ENCODE results near the gene BDKRB2.

The BDKRB2 gene

DNA sequence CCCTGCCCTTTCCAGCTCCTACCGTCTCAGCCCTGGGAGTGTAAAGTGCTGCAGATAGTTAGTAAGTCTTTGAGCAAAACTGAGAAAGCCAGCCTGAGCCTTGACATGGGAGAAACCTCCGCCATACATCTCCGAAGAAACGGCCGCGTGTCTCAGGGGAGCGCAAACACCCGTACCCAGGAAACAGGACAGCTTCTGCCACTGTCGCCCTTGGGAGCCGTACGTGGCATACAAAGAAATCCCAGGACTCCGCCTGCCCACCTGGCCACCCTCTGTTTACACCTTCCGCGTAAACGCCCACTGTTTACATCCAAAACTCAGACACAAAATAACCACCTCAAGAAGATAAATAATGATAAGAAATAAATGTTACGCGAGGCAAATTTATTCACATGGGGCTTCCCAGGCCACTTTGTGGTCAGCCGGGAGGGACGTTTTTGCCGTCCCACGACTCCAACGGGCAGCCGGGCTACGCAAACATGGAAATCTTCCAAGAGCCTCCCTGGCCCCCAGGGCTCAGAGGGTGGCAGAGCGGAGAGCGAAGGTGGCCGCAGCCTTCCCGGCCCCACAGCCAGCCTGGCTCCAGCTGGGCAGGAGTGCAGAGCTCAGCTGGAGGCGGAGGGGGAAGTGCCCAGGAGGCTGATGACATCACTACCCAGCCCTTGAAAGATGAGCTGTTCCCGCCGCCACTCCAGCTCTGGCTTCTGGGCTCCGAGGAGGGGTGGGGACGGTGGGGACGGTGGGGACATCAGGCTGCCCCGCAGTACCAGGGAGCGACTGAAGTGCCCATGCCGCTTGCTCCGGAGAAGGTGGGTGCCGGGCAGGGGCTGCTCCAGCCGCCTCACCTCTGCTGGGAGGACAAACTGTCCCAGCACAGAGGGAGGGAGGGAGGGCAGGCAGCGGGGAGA is at the start of gene BDKRB2:
TSS of gene BDKRB2 (plus strand) at position 689 of the 908 bp plus-strand sequence. CDS start 32,269 bp downstream, outside the sequence.
- Mint-ChIP-seq H3K4me3 (no peak within 1 kb of the TSS), H3K4me1 (ENCODE audit: low read depth) (peaks cover 6% of the 10 kb centered on the region), H3K9me3 (no peaks in the 10 kb centered on the region), H3K36me3 (ENCODE audit: low read depth) (no peaks in the 10 kb centered on the region), H3K27me3 (peaks cover 55% of the 10 kb centered on the region), H3K27ac (no peak within 1 kb of the TSS)
- peak; percentile 31 for DNase-seq

DNA sequence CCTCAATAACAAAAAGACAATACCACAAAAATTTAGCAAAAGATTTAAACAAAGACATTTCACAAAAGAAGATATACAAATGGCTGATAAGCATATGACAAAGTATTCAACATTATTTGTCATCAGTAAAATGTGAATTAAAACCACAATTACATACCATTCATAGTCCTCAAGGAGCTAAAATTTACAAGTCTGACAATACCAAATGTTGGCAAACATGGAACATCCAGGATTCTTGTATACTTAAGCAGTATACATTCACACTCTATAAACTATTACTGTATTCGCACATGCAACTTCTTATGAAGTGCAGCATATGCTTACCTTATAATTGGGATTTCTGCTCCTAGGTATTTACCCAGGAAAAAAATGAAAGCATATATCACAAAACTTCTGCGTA is 49.7 kb upstream of the BDKRB2 start:
- Mint-ChIP-seq H3K9me3 (no peaks in the 10 kb centered on the region), H3K4me1 (ENCODE audit: low read depth) (no peaks in the 10 kb centered on the region), H3K27me3 (no peaks in the 10 kb centered on the region), H3K4me3 (no peak overlapping the region), H3K36me3 (ENCODE audit: low read depth) (no peaks in the 10 kb centered on the region), H3K27ac (no peak overlapping the region)
- no peak for DNase-seq

DNA sequence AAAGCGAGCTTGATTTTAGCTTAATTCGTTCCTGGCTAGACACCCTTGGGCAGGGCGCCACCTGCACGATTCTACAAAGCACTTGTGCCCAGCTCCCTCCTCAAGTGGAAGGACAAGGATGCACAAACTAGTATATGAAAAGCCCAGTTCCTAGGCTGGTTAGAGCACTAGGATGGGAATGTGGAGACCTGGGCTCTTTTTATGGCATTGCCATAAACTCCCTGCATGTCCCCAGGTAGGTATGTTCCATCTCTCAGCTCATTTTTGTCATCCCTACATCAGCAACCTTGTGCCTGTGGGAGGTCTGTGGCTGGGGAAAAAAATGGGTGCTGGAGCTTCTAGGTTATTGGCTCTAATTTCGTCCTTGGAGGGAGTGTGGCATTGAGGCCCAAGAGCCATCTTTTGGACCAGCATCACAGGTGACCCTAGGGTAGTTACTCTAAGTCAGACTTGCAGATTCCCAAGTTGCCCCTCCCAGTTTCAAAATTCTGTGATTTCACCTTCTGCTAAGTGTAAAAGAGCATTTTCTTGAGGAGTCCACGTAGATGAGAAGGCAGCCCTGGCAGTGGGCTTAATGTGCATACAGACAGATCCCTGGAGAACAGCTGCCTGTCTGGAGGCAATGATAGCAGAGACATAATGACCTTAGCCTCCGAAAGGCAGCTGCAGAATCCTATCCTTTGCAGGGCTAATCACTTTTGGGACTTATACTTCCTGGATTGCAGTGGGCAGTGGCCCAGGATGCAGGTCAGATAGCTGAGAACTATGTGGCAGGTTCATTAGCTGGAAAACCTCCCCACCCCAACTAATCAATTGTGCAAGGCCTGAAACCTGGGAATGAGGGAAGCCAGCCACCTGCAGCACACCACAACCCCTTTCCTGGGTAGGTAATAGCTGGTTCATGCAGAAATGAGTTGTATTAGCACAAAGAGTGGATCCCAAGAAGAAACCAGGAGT is 47.6 kb upstream of the BDKRB2 start:
- no peak overlapping the region for H3K4me3 Mint-ChIP-seq
- H3K27ac Mint-ChIP-seq: no peak overlapping the region
- H3K27me3 Mint-ChIP-seq: no peaks in the 10 kb centered on the region
- H3K4me1 Mint-ChIP-seq (ENCODE audit: low read depth): no peaks in the 10 kb centered on the region
- no peak for DNase-seq
- no peaks in the 10 kb centered on the region for H3K36me3 Mint-ChIP-seq (ENCODE audit: low read depth)
- H3K9me3 Mint-ChIP-seq: no peaks in the 10 kb centered on the region

DNA sequence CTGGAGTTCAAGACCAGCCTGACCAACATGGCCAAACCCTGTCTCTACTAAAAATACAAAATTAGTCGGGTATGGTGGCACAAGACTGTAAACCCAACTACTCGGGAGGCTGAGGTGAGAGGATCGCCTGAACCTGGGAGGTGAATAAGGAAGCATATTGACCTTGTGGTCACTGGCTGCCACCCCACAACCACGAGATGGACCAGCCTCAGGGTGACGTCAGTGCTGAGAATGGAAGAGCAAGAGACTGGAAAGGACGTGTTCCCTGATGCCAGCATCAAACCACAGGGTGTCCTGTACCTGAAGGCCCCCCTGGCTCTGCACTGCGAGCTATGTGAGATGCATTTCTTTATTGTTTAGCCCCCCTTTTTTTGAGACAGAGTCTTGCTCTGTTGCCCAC is 45.9 kb upstream of the BDKRB2 start:
- no peaks in the 10 kb centered on the region for H3K9me3 Mint-ChIP-seq
- no peaks in the 10 kb centered on the region for H3K4me1 Mint-ChIP-seq (ENCODE audit: low read depth)
- H3K36me3 Mint-ChIP-seq (ENCODE audit: low read depth): no peaks in the 10 kb centered on the region
- no peak overlapping the region for H3K4me3 Mint-ChIP-seq
- no peak overlapping the region for H3K27ac Mint-ChIP-seq
- DNase-seq: no peak
- no peaks in the 10 kb centered on the region for H3K27me3 Mint-ChIP-seq

DNA sequence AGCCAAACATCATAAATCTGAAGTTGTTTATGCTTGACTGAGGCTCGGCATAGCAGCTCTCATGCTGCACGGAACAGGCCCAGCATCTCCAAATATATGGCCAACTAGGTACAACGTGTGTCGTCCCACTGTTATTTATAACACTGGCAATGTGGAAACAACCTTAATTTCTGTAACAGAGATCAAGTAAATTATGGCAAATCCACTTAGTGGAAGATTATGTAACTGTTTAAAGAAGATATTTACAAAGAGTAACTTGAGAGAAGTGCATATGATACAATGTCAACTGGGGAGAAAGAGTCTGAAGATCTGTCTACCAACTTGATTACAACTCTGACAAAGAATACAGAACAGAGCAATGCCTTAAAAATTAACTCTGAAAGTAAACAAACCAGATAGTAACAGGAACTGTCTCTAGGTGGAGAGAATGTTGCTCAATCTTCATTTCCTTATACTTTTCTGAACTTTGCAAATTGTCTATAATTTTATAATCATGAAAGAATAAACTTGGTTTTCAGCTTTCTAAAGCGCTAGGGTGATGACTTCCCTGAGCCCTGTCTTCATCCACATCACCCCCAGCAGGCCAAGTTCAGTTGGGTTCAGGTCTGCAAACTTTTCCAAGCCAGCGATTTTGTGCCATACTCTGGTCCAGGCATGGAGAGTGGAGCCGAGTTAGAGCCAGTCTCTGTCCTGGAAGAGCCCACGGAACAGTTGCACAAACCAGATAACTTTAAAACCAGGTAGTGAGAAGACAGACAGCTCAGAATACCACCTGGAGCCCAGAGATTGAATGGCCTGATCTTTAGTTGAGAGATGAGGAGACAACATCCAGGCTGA is 44.3 kb upstream of the BDKRB2 start:
- no peaks in the 10 kb centered on the region for H3K27me3 Mint-ChIP-seq
- H3K27ac Mint-ChIP-seq: no peak overlapping the region
- no peak for DNase-seq
- no peaks in the 10 kb centered on the region for H3K36me3 Mint-ChIP-seq (ENCODE audit: low read depth)
- no peak overlapping the region for H3K4me3 Mint-ChIP-seq
- H3K9me3 Mint-ChIP-seq: no peaks in the 10 kb centered on the region
- H3K4me1 Mint-ChIP-seq (ENCODE audit: low read depth): no peaks in the 10 kb centered on the region

DNA sequence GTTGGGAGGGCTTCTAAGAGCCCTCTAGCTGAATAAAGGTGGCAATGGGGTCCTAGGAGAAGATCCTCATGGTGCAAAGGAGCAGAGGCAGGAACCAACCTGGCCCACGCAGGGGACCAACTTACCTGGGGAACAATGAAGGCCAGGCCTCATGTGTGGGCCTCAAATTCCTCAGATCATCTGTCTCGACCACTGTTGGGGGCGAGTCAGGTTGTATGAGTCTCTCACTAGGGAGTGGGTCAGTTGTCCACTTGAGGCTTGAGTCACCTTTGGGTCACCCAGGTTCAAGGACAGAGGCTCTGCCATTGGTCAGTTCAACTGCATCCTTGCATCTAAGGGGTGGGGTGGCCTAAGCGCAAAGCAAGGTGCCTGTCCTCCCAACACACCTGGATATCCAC is 43.7 kb upstream of the BDKRB2 start:
- Mint-ChIP-seq H3K9me3 (no peaks in the 10 kb centered on the region), H3K4me1 (ENCODE audit: low read depth) (no peaks in the 10 kb centered on the region), H3K4me3 (no peak overlapping the region), H3K27me3 (no peaks in the 10 kb centered on the region), H3K36me3 (ENCODE audit: low read depth) (no peaks in the 10 kb centered on the region), H3K27ac (no peak overlapping the region)
- no peak for DNase-seq

DNA sequence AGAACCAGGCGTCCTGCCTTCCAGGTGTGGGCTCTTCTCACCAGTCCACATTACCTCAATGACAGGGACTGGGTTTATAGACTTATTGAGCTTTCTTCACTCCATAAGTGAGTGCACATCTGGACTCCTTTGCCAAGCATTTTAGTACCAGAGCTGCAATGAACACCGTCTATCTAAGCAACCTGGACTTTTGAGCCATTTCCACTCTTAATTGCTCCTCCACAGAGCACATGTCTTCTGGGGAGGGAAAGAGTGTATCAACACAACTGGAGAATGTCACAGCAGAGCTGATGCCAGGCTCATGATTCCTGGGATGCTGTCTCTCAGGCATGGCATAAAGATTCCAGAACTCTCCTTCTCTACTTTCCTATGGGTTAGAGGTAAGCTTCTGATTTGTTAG is 43.0 kb upstream of the BDKRB2 start:
- H3K27ac Mint-ChIP-seq: no peak overlapping the region
- no peak for DNase-seq
- H3K9me3 Mint-ChIP-seq: no peaks in the 10 kb centered on the region
- no peaks in the 10 kb centered on the region for H3K36me3 Mint-ChIP-seq (ENCODE audit: low read depth)
- H3K27me3 Mint-ChIP-seq: no peaks in the 10 kb centered on the region
- no peaks in the 10 kb centered on the region for H3K4me1 Mint-ChIP-seq (ENCODE audit: low read depth)
- H3K4me3 Mint-ChIP-seq: no peak overlapping the region

DNA sequence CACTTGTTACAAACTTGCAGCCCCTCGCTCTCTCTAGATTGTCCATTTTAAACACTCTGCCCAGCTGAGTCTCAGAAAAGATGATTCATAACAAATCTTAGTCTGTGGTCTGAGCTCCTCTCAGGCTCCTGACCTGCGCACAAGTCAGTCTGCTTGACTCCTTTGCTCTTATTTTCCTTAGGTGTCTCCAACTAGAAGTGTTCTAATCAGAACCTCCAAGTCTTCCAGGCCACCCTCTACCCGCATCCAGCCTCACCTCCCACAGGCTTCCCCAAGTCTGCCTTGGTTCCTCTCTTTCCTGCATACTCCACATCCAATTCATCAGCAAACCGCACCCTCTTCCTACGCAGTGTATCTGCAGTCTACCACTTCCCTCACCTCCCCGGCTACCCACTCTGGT is 42.4 kb upstream of the BDKRB2 start:
- Mint-ChIP-seq H3K4me1 (ENCODE audit: low read depth) (no peaks in the 10 kb centered on the region), H3K27me3 (no peaks in the 10 kb centered on the region), H3K36me3 (ENCODE audit: low read depth) (no peaks in the 10 kb centered on the region), H3K4me3 (no peak overlapping the region), H3K9me3 (no peaks in the 10 kb centered on the region), H3K27ac (no peak overlapping the region)
- no peak for DNase-seq

DNA sequence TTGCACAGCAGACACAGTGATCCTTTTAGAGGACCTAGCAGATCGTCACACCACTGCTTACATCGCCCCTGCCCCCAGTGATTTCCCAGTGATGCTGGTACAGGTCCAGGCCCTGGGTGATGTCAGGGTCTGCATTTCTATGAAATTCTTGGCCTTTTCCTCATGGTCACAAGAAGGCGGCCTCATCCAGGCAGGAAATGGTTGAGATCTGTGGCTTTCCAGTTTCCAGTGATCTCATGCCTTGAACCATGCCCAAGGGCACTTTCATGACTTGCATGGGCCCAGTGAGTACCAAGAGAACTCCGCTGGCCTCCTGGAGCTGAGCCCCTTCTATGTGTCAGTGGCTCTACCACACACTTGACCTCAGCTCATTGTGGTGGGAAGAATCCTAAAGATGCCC is 41.9 kb upstream of the BDKRB2 start:
- Mint-ChIP-seq H3K4me1 (ENCODE audit: low read depth) (no peaks in the 10 kb centered on the region), H3K9me3 (no peaks in the 10 kb centered on the region), H3K27ac (no peak overlapping the region), H3K27me3 (no peaks in the 10 kb centered on the region), H3K36me3 (ENCODE audit: low read depth) (no peaks in the 10 kb centered on the region), H3K4me3 (no peak overlapping the region)
- DNase-seq: no peak

DNA sequence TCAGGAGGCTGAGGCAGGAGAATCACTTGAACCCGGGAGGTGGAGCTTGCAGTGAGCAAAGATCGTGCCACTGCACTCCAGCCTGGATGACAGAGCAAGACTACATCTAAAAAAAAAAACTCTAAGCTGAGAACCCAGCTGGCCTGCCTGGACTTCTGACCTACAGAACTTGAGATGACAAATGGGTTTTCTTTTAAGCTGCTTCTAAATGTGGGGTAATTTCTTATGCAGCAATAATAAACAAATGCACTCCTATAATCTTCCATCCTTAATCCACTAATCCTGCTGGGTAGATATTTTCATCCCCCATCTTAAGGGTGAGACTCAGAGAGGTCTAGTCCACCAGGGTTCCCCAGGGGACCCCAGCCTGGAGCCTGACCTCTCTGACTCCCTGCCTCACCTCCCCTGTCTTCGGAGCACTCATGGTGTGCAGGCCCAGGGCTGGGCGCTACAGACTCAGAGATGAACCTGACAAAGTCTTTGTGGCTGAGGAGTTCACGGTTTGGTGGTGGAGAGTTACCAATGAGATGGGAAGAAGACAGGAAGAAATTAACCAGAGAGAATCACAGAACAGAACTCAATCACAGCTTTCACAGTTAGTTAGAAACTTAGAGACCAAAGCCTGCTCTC is 39.7 kb upstream of the BDKRB2 start:
- DNase-seq: peak; percentile 6
- Mint-ChIP-seq H3K27ac (no peak overlapping the region), H3K36me3 (ENCODE audit: low read depth) (no peaks in the 10 kb centered on the region), H3K27me3 (no peaks in the 10 kb centered on the region), H3K9me3 (no peaks in the 10 kb centered on the region), H3K4me1 (ENCODE audit: low read depth) (no peaks in the 10 kb centered on the region), H3K4me3 (no peak overlapping the region)

DNA sequence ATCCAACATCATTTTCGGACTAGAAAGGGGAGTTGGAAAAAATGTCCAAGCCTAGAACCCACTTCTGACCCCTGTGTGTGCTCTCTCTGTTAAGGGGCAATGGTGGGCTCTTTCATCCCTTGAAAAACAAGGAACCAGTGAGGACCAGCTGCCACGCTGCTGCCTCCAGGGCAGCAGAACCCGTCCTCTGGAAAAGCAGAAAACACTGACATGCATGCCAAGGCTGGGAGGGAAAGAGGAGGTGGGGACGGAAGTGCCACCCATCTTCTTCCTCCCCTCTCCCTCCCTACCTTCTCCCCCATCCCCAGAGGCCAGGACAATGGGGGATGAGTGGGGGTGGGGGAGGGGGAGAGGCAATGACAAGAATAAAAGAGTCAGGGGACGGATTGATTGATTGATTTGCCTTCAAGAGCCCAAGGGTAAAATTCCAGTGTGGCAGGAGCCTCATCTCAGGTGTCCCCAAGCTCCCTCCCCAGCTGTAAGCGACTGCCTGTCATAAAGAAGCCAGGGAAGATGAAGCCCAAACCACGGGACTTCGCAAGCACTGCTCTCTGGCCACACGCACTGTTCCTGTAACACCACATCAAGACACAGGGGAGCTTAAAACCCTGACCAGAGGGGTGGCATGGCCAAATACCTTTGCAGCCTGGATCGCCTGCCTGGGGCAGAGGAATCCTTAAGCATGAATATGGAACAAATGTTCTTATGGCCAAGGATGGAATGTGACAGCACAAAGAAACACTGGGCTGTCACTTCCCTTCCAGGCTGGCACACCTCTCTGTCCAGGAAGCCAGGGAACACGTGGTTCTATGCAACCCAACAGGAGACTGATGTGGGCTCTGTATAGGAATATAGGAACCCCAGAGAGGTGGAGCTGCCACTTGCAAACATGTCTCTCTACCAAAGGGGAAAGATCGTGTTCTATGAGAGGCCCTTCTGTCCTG is 38.9 kb upstream of the BDKRB2 start:
- H3K36me3 Mint-ChIP-seq (ENCODE audit: low read depth): no peaks in the 10 kb centered on the region
- H3K4me1 Mint-ChIP-seq (ENCODE audit: low read depth): no peaks in the 10 kb centered on the region
- H3K27me3 Mint-ChIP-seq: no peaks in the 10 kb centered on the region
- no peak overlapping the region for H3K27ac Mint-ChIP-seq
- DNase-seq: no peak
- H3K4me3 Mint-ChIP-seq: no peak overlapping the region
- H3K9me3 Mint-ChIP-seq: no peaks in the 10 kb centered on the region

DNA sequence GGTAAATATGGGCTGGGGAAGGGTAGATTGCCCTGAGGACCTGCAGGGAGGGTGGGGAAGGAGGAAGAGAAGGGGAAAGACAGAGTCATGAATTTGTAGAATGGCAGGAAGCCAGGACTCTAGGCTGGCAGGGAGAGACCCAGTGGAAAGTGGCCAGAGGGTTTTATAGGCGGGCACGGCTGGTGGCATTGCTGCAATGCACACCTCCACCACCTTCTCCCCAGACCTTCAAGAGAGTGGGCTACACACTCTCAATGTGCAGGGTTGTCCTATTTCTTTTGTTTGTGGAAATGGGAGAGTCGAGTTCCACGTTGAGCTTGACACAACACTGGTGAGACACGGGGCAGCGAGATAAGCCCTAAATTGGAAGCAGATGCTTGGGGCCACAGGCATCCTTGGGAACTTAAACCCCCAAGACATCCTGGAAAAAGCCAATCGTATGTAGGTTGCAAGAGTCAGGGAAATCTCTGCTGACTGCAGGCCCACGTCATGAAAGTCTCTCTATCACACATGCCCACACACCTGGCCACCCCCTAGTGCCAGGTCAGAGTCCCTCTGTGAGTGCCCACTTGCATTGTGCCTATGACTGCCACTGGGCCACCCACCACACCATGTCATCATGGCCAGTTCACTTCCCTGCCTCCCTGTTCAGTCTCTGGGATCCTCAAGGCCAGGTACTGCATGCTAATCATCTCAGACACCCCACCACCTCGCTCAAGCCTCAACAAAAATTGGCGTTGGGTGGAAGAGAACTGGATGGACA is 38.0 kb upstream of the BDKRB2 start:
- H3K36me3 Mint-ChIP-seq (ENCODE audit: low read depth): no peaks in the 10 kb centered on the region
- H3K27ac Mint-ChIP-seq: no peak overlapping the region
- no peaks in the 10 kb centered on the region for H3K4me1 Mint-ChIP-seq (ENCODE audit: low read depth)
- H3K27me3 Mint-ChIP-seq: no peaks in the 10 kb centered on the region
- no peaks in the 10 kb centered on the region for H3K9me3 Mint-ChIP-seq
- DNase-seq: no peak
- no peak overlapping the region for H3K4me3 Mint-ChIP-seq
